T-helper 17 cell (primary cell): Measurements from ENCODE around the gene ANKRD7. TPM values are rescaled to one million over a fixed set of nuclear protein-coding genes. Genes with fewer than 3 reads are reported as not detected.
A peak's percentile ranks its signal among the peaks of the same experiment; 100 is the strongest.

Experiments used
- ATAC-seq: fragments of 150-1000 bp; cut with Tn5 transposase; 2 replicates; pipeline ENCODE4 v1.10.0; 2021; ENCODE audit warnings: mild to moderate bottlenecking, moderate library complexity
- DNase-seq, 3 donors: peaks; one replicate each; pipeline versions ENCODE4 v3.0.0 to v3.0.0-alpha.2; 2020 to 2021
- H3K9me3 ChIP-seq: one replicate; pipeline ENCODE4 v1.7.0; 2013; ENCODE audit warnings: low read length, mild to moderate bottlenecking; ENCODE audit not compliant: control insufficient read depth, poor library complexity, severe bottlenecking
- H3K27ac Mint-ChIP-seq: one replicate; pipeline ENCODE4 v1.8.0; 2022; ENCODE audit warnings: mild to moderate bottlenecking, moderate library complexity, mixed read lengths
- H3K27me3 Mint-ChIP-seq: one replicate; pipeline ENCODE4 v1.8.0; 2022; ENCODE audit warnings: mixed read lengths
- H3K36me3 Mint-ChIP-seq: one replicate; pipeline ENCODE4 v1.8.0; 2022; ENCODE audit warnings: low read depth, mixed read lengths
- H3K4me1 Mint-ChIP-seq: one replicate; pipeline ENCODE4 v1.8.0; 2022; ENCODE audit warnings: mild to moderate bottlenecking, mixed read lengths
- H3K4me3 Mint-ChIP-seq: one replicate; pipeline ENCODE4 v1.8.0; 2022; ENCODE audit warnings: mild to moderate bottlenecking, moderate library complexity, mixed read lengths
- total RNA-seq, 4 donors: library from RNA in 2 of 4; stranded (reverse) in 2 of 4; gene quantifications; one replicate each; pipeline ENCODE4 v1.2.3 and lab custom pipeline; 2022 to 2026

The ANKRD7 gene
- total RNA-seq, 2 donors from 2014 or later: 0.47 TPM; not detected in 1

DNA sequence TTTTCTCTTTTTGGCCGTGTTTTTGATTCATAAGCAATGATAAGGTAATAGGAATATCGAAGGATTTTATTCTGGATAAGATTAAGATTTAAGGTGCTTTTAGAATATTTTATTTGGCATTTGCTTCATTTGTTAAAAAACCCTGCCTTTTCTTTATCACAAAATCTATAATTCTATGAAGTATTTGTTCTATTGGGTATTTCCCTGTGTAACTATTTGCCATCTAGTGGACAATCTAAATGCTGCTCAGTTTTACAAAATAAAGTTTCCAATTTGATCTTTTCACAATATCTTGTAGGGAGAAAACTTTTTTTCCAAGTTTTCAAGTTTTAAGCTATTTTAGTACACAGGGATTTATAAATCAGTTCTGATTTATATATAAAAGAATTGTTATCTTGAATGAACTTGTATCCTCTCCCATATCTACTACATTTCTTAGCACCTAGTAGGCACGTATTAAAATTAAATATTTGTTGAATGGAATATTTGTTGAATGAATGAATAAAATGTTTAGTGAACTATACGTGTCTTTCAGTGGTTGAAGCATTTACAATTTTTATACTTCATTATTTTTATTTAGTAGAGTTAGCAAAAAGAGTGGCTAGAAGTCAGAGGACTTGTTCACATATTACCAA is 26.5 kb downstream of the ANKRD7 start:
- DNase-seq (no peak), ATAC-seq (no peak)
- H3K9me3 ChIP-seq: no peaks in the 10 kb centered on the region
- peaks cover 2% of the 10 kb centered on the region for H3K4me1 Mint-ChIP-seq
- no peak overlapping the region for H3K4me3 Mint-ChIP-seq
- no peak overlapping the region for H3K27ac Mint-ChIP-seq
- H3K27me3 Mint-ChIP-seq: peaks cover 7% of the 10 kb centered on the region
- no peaks in the 10 kb centered on the region for H3K36me3 Mint-ChIP-seq

DNA sequence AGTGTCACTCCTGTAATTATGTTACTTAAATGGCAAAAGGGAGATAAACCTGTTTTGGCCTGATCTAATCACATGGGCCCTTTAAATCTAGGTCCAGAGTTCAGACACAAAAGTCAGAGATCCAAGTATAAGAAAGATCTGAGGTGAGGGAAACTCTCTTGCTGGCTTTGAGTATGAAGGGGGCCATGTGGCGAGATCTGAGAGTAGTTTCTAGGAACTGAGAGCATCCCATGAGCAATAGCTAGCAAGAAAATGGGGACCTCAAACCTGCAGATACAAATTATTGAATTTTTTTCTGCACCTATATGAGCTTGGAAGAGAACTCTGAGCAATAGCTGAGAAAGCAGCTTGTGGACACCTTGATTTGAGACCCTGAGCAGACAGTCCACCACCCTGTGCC is 27.6 kb downstream of the ANKRD7 start:
- no peak for ATAC-seq
- Mint-ChIP-seq H3K4me3 (no peak overlapping the region), H3K27me3 (peaks cover 7% of the 10 kb centered on the region), H3K27ac (no peak overlapping the region), H3K4me1 (peaks cover 2% of the 10 kb centered on the region), H3K36me3 (no peaks in the 10 kb centered on the region)
- H3K9me3 ChIP-seq: no peaks in the 10 kb centered on the region
- DNase-seq: no peak

DNA sequence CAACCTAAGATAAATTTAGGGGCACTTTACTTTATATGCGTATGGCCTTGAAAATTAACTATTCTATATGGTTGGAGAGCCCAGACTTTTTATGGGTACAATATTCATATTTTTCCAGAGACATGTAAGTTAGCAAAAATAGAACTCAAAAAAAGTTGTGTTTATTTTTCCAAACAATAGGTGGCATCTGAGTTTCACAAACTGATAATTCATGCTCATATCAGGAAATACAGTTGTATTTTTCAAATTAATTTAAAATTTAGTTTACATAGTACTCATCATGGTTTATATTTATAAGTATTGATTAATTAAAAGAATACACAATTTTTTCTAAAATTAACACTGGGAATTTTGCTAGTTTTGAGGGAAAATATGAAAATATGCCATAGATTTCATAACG is 34.6 kb downstream of the ANKRD7 start:
- DNase-seq: no peak
- no peaks in the 10 kb centered on the region for H3K4me1 Mint-ChIP-seq
- H3K36me3 Mint-ChIP-seq: no peaks in the 10 kb centered on the region

DNA sequence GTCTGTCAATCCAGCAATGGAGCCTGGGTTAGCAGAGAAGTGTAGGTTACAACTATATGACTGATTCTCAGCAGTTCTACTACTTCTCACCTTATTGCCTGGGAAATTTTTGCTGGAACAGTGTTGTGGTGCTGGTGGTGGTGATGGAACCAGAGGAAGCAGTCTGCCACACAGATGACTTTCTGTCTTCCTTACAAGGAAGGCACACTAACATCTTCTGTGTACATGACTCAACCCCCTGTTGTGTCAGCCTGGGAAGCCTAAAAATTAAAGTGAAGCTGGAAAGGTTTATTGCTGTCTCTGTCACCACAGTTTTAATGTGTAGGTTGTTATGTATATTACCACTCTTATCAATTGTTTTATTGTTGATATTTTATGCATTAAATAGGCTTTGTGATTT is 40.3 kb downstream of the ANKRD7 start:
- ATAC-seq: no peak
- no peak for DNase-seq
- Mint-ChIP-seq H3K36me3 (no peaks in the 10 kb centered on the region), H3K27ac (no peak overlapping the region), H3K4me1 (no peaks in the 10 kb centered on the region), H3K27me3 (peaks cover 23% of the 10 kb centered on the region), H3K4me3 (no peak overlapping the region)
- H3K9me3 ChIP-seq: no peaks in the 10 kb centered on the region

More for the DNA sequence above, 34.6 kb downstream of the ANKRD7 start:
- no peak for ATAC-seq
- Mint-ChIP-seq H3K4me3 (no peak overlapping the region), H3K27me3 (peaks cover 15% of the 10 kb centered on the region), H3K27ac (no peak overlapping the region)
- H3K9me3 ChIP-seq: no peaks in the 10 kb centered on the region

DNA sequence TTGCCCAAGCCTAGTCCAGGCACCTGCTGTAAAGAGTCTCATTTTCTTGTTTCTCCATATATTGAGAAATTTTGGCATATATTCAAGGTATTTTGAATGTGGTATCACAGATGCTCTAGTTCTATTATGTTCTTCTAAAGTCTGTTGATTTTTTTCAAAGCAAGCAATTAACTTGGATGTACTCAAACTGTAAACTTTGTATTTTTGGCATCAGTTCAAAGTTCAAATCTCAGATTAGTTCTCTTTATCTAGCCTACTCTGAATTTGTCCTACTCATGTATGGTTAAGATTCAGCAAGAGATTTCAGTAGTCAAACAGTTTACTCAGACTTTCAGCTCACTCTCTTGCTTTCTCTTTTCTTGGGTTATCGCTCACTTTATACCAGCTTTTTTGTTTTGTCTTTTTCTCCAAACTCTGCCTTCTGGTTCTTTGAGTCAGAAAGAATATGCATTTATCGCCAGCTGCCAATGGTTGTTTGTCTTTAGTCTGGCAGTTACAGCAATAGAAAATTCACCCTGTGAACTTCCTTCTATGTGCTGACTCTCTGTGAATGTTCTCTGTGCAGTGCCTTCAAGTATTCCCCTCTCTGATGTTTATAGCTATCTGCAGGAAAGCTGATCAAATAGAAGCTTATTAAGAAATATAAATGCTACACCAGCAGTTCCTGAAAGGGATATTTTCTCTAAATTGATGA is 56.0 kb downstream of the ANKRD7 start:
- DNase-seq (no peak), ATAC-seq (no peak)
- Mint-ChIP-seq H3K27me3 (peaks cover 50% of the 10 kb centered on the region), H3K27ac (no peak overlapping the region), H3K36me3 (peaks cover 2% of the 10 kb centered on the region), H3K4me1 (no peaks in the 10 kb centered on the region), H3K4me3 (no peak overlapping the region)
- H3K9me3 ChIP-seq: no peaks in the 10 kb centered on the region

DNA sequence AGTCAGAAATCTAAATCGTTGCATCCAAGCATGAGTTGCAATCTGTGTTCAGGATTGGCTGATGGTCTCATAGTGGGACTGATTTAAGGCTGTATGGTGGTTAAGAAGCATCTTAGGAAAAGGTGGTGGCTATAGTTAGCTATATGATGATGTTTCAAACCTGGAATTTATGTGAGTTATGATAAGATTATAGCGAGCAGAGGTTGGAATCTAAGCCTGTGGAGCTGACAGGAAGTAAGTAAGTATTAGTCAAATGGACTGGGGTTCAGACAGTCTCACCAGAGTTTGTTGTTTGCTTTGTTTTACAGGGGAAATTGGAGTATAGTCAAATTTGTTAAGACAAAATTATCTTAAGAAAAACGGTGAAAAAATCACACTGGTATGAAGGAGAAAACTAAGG is 56.7 kb downstream of the ANKRD7 start:
- H3K27ac Mint-ChIP-seq: no peak overlapping the region
- H3K4me3 Mint-ChIP-seq: no peak overlapping the region
- DNase-seq (no peak), ATAC-seq (no peak)
- H3K4me1 Mint-ChIP-seq: no peaks in the 10 kb centered on the region
- peaks cover 46% of the 10 kb centered on the region for H3K27me3 Mint-ChIP-seq
- peaks cover 2% of the 10 kb centered on the region for H3K36me3 Mint-ChIP-seq
- H3K9me3 ChIP-seq: no peaks in the 10 kb centered on the region

DNA sequence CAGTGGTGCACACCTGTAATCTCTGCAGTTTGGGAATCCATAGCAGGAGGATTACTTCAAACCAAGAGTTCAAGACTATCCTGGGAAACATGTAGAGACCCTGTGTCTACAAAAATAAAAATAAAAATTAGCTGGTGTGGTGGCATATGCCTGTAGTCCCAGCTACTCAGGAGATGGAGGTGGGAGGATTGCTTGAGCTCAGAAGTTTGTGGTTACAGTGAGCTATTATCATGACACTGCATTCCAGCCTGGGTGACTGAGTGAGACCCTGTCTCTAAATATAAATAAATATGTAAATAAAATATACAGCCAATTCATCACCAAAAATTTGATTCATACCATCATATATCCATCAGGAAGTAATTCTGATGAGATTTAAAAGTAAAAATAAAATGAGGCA is 60.9 kb downstream of the ANKRD7 start:
- H3K9me3 ChIP-seq: no peaks in the 10 kb centered on the region
- Mint-ChIP-seq H3K27me3 (peaks cover 26% of the 10 kb centered on the region), H3K4me3 (no peak overlapping the region), H3K4me1 (peaks cover 18% of the 10 kb centered on the region), H3K36me3 (peaks cover 2% of the 10 kb centered on the region), H3K27ac (no peak overlapping the region)
- ATAC-seq: no peak
- no peak for DNase-seq

DNA sequence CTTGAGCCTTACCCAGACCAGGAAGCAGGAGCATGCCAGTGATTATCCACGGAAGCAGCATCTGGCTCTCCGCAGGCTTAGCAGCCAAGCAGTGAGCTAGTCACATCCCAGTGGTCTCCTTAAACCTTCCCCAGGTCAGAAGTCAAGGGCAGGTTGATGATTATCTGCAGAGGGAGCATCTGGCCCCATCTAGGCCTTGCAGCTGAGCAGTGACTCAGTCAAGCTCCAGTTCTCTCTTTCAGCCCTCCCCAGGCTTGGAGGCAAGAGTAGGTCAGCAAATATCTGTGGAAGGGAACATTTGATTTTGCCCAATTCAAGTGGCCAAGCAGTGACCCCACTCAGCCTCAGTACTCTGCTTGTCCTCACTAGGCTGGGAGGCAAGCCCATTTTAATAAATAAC is 61.6 kb downstream of the ANKRD7 start:
- no peak for ATAC-seq
- no peak for DNase-seq
- Mint-ChIP-seq H3K4me1 (peaks cover 18% of the 10 kb centered on the region), H3K27ac (no peak overlapping the region), H3K4me3 (no peak overlapping the region), H3K36me3 (no peaks in the 10 kb centered on the region), H3K27me3 (peaks cover 18% of the 10 kb centered on the region)
- no peaks in the 10 kb centered on the region for H3K9me3 ChIP-seq

DNA sequence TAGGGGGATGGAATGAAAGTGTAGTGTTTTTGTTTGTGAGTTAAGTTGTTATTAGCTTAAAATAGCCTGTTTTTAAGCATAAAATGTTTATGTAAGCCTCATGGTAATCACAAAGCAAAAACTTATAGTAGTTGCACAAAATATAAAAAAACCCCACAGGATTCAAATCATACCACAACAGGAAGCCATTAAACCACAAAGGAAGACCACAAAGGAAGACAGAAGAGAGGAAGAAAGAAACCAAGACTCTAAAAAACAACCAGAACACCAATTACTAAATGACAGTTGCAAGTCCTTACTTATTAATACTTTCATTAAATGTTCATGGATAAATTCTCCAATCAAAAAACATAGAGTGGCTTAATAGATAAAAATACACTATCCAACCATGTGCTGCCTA is 63.6 kb downstream of the ANKRD7 start:
- H3K4me3 Mint-ChIP-seq: peak overlapping the region; percentile 19
- no peaks in the 10 kb centered on the region for H3K9me3 ChIP-seq
- H3K4me1 Mint-ChIP-seq: peaks cover 18% of the 10 kb centered on the region
- peaks cover 5% of the 10 kb centered on the region for H3K27me3 Mint-ChIP-seq
- no peak overlapping the region for H3K27ac Mint-ChIP-seq
- ATAC-seq (no peak), DNase-seq (no peak)
- no peaks in the 10 kb centered on the region for H3K36me3 Mint-ChIP-seq

DNA sequence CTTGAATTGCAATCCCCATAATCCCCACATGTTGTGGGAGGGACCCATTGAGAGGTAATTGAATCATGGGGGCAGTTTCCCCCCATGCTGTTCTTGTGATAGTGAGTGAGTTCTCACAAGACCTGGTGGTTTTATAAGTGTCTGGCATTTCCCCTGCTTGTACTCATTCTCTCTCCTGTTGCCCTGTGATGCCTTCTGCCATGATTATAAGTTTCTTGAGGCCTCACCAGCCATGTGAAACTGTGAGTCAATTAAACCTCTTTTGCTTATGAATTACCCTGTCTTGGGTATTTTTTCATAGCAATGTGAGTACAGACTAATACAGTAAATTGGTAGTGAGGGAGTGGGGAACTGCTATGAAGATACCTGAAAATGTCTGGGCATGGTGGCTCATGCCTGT is 65.0 kb downstream of the ANKRD7 start:
- no peak for ATAC-seq
- H3K36me3 Mint-ChIP-seq: no peaks in the 10 kb centered on the region
- H3K4me1 Mint-ChIP-seq: peaks cover 18% of the 10 kb centered on the region
- no peak overlapping the region for H3K4me3 Mint-ChIP-seq
- H3K9me3 ChIP-seq: no peaks in the 10 kb centered on the region
- DNase-seq: no peak
- H3K27me3 Mint-ChIP-seq: peaks cover 5% of the 10 kb centered on the region
- H3K27ac Mint-ChIP-seq: no peak overlapping the region

Other genes with a start within 250 kb of the ANKRD7 start
- gene LSM8, start 40.5 kb upstream of the ANKRD7 start, total RNA-seq: 10 to 100 TPM; 40.2 to 41.7 TPM